Endodermal cell (in vitro differentiated cells): Measurements from ENCODE around the gene NDUFC2. TPM values are rescaled to one million over a fixed set of nuclear protein-coding genes. Genes with fewer than 3 reads are reported as not detected.

Experiments
- DNase-seq: peaks from one replicate; pipeline ENCODE4 v3.0.0-alpha.2; 2017
- H3K27ac ChIP-seq: 2 replicates; pipeline ENCODE4 v1.5.1; 2013; ENCODE audit warnings: mild to moderate bottlenecking, low read depth, low read length, moderate library complexity
- H3K27me3 ChIP-seq: 2 replicates; pipeline ENCODE4 v1.6.1; 2013; ENCODE audit warnings: mild to moderate bottlenecking, low read length, moderate library complexity; ENCODE audit not compliant: insufficient read depth, control insufficient read depth, poor library complexity, severe bottlenecking
- H3K36me3 ChIP-seq: 2 replicates; pipeline ENCODE4 v1.7.0; 2013; ENCODE audit warnings: mild to moderate bottlenecking, low read length, moderate library complexity; ENCODE audit not compliant: control insufficient read depth, insufficient read depth
- H3K4me1 ChIP-seq: one replicate; pipeline ENCODE4 v1.7.0; 2013; ENCODE audit warnings: low read length; ENCODE audit not compliant: control insufficient read depth, insufficient read depth
- H3K4me3 ChIP-seq: 2 replicates; pipeline ENCODE4 v1.5.1; 2013; ENCODE audit warnings: mild to moderate bottlenecking, low read length, moderate library complexity
- H3K9ac ChIP-seq: 2 replicates; pipeline ENCODE4 v1.6.1; 2013; ENCODE audit warnings: mild to moderate bottlenecking, low read length, moderate library complexity; ENCODE audit not compliant: poor library complexity, severe bottlenecking; ENCODE audit errors: extremely low read depth
- H3K9me3 ChIP-seq: 2 replicates; pipeline ENCODE4 v1.6.1; 2013; ENCODE audit warnings: mild to moderate bottlenecking, low read length, moderate library complexity; ENCODE audit not compliant: control insufficient read depth
- H3K27ac Mint-ChIP-seq: 2 replicates; pipeline ENCODE4 v1.8.0; 2020; ENCODE audit warnings: mixed read lengths
- H3K27me3 Mint-ChIP-seq: 2 replicates; pipeline ENCODE4 v1.8.0; 2021; ENCODE audit warnings: mild to moderate bottlenecking, mixed read lengths; ENCODE audit not compliant: insufficient read depth
- H3K36me3 Mint-ChIP-seq: 2 replicates; pipeline ENCODE4 v1.8.0; 2020; ENCODE audit warnings: low read depth, mixed read lengths
- H3K4me1 Mint-ChIP-seq: 2 replicates; pipeline ENCODE4 v1.8.0; 2020; ENCODE audit warnings: mixed read lengths
- H3K4me3 Mint-ChIP-seq: 2 replicates; pipeline ENCODE4 v1.8.0; 2020; ENCODE audit warnings: mild to moderate bottlenecking, moderate library complexity, mixed read lengths
- H3K9me3 Mint-ChIP-seq: 2 replicates; pipeline ENCODE4 v1.8.0; 2020; ENCODE audit warnings: mild to moderate bottlenecking, mixed read lengths
- WGBS, 2 experiments: methylation state at CpG; one replicate each; pipeline versions ENCODE4 v1.1.5 to v1.1.7; 2013; ENCODE audit warnings: missing lambda C conversion rate in 2 of 2, mixed read lengths in 1 of 2; ENCODE audit not compliant: insufficient coverage in 1 of 2, insufficient read length in 1 of 2; 5-methylcytosine and 5-hydroxymethylcytosine counted together
- total RNA-seq, 2 donors: library from RNA; stranded (reverse); fragmentation: NEBNext Ultra II Directional in 1 of 2; extraction: Animal tissue kit (Norgen Biotek cat#: 25700) in 1 of 2; gene quantifications; 2 replicates in 1 of 2; 3 replicates in 1 of 2; pipeline ENCODE4 v1.2.1, GENCODE V29; 2021
- TF ChIP-seq, protein P1 (sequence below): fragments of 200-600 bp; sonication (generic); conservative IDR thresholded peaks from 2 replicates; pipeline ENCODE4 v1.5.0; 2021; ENCODE audit warnings: antibody characterized with exemption, mild to moderate bottlenecking

NDUFC2 gene
- total RNA-seq, 2 donors from 2014 or later, result 255 to 275 TPM

DNA sequence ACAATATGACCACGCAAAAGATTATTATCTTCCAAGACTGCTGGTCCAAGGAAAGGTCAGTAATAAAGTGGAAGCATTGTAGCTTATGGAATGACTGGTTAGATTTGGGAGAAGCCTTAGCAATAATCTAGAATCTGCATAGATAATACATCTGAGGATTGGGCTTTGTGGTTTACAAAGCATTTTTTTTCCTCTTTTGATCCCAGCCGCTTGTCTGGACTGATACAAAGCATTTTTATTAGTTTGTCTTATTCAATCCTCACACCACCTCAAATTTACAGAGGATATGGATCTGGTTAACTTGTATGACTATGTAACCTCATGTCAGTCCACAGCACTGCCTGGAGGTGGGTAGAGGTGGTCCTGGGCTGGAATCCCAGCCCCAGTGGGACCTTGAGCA, 17.0 kb downstream of the NDUFC2 start:
- no peak overlapping the region for H3K4me3 ChIP-seq
- DNase-seq, result no peak
- 100% methylated on average over 2 of the region's 2 CpGs; no CpG with 5 or more reads in 1 of the 2 experiments for WGBS, 2 experiments
- no peak overlapping the region for H3K27ac ChIP-seq
- no peaks in the 10 kb centered on the region for H3K4me1 ChIP-seq
- Mint-ChIP-seq H3K36me3 (peaks cover 11% of the 10 kb centered on the region), H3K4me1 (no peaks in the 10 kb centered on the region), H3K27me3 (no peaks in the 10 kb centered on the region), H3K9me3 (no peaks in the 10 kb centered on the region), H3K4me3 (no peak overlapping the region), H3K27ac (no peak overlapping the region)
- H3K27me3 ChIP-seq, result no peaks in the 10 kb centered on the region
- H3K9me3 ChIP-seq, result no peaks in the 10 kb centered on the region
- H3K36me3 ChIP-seq, result peaks cover 6% of the 10 kb centered on the region
- TF ChIP-seq, protein P1, sequence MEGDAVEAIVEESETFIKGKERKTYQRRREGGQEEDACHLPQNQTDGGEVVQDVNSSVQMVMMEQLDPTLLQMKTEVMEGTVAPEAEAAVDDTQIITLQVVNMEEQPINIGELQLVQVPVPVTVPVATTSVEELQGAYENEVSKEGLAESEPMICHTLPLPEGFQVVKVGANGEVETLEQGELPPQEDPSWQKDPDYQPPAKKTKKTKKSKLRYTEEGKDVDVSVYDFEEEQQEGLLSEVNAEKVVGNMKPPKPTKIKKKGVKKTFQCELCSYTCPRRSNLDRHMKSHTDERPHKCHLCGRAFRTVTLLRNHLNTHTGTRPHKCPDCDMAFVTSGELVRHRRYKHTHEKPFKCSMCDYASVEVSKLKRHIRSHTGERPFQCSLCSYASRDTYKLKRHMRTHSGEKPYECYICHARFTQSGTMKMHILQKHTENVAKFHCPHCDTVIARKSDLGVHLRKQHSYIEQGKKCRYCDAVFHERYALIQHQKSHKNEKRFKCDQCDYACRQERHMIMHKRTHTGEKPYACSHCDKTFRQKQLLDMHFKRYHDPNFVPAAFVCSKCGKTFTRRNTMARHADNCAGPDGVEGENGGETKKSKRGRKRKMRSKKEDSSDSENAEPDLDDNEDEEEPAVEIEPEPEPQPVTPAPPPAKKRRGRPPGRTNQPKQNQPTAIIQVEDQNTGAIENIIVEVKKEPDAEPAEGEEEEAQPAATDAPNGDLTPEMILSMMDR, result no peak
- H3K9ac ChIP-seq, result no peak overlapping the region

DNA sequence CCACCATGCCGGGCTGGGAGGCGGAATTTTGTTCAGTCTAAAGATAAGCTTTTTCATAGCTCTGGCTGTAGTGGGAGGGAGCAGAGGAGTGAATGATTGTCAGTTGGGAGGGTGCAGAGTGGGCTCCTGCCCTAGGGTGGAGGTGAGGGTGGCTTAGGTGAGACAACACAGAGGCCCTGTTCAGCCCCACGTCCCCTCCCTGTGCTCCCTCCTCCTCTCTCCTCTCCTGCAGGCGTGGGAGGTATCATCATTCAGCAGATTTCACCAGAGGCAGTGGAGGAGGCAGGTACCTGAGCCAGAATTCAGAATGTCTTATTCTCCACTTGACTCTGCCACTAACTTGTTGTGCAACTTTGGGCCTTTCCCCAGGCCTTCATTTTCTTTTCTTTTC, 17.7 kb downstream of the NDUFC2 start:
- no peak overlapping the region for H3K4me3 ChIP-seq
- Mint-ChIP-seq H3K27ac (peak overlapping the region; percentile 30), H3K36me3 (peaks cover 5% of the 10 kb centered on the region), H3K27me3 (no peaks in the 10 kb centered on the region), H3K9me3 (no peaks in the 10 kb centered on the region), H3K4me1 (no peaks in the 10 kb centered on the region), H3K4me3 (no peak overlapping the region)
- H3K36me3 ChIP-seq, result no peaks in the 10 kb centered on the region
- H3K27ac ChIP-seq, result no peak overlapping the region
- H3K9ac ChIP-seq, result no peak overlapping the region
- DNase-seq, result no peak
- WGBS, 2 experiments, result 95 to 100% methylated on average over 2 to 4 of the region's 4 CpGs
- TF ChIP-seq, protein P1, result no peak
- no peaks in the 10 kb centered on the region for H3K4me1 ChIP-seq
- no peaks in the 10 kb centered on the region for H3K9me3 ChIP-seq
- H3K27me3 ChIP-seq, result no peaks in the 10 kb centered on the region

DNA sequence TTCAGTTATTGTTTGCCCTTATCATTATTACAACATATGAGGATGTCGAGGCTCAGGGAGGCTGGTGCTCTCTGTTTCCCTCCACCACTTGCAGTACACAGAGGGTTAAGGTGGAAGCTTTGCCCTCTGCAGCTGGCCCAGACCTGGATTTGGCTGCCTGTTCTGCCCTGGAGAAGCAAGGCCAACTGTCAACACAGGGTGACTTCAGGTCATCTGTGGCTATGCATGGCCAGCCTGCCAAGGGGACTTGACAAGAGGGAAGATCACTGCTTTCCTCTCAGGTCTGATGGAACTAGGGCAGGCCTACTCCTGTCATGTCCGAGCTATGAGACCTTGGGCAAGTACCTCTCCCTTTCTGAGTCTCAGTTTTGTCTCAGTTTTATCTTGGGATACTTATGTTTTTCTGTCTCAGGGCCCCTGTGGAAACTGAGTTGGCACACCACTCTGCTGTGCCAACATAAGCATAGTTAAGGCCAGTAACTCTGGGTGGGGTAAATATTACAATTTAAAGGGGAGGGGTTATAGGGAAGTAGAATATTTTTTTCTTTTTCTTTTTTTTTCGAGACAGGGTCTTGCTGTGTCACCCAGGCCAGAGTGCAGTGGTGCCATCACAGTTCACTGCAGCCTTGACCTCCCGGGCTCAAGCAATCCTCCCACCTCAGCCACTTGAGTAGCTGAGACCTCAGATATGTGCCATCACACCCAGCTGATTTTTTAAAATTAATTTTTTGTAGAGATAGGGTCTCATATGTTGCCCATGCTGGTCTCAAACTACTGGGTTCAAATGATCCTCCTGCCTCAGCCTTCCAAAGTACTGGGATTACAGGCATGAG, 18.4 kb downstream of the NDUFC2 start:
- H3K27ac Mint-ChIP-seq, result peak overlapping the region; percentile 60

More for the DNA sequence above, 18.4 kb downstream of the NDUFC2 start:
- Histone ChIP-seq H3K4me3 (no peak overlapping the region), H3K27ac (no peak overlapping the region), H3K9ac (no peak overlapping the region), H3K27me3 (no peaks in the 10 kb centered on the region), H3K9me3 (no peaks in the 10 kb centered on the region), H3K36me3 (no peaks in the 10 kb centered on the region), H3K4me1 (no peaks in the 10 kb centered on the region)
- H3K27me3 Mint-ChIP-seq, result no peaks in the 10 kb centered on the region
- H3K9me3 Mint-ChIP-seq, result no peaks in the 10 kb centered on the region
- TF ChIP-seq, protein P1, result no peak
- no peaks in the 10 kb centered on the region for H3K4me1 Mint-ChIP-seq
- peaks cover under 1% of the 10 kb centered on the region for H3K36me3 Mint-ChIP-seq
- DNase-seq, result no peak
- H3K4me3 Mint-ChIP-seq, result no peak overlapping the region
- 87 to 93% methylated on average over 3 to 4 of the region's 4 CpGs for WGBS, 2 experiments
